ENCODE results near the gene EXPH5.

EXPH5 gene

DNA sequence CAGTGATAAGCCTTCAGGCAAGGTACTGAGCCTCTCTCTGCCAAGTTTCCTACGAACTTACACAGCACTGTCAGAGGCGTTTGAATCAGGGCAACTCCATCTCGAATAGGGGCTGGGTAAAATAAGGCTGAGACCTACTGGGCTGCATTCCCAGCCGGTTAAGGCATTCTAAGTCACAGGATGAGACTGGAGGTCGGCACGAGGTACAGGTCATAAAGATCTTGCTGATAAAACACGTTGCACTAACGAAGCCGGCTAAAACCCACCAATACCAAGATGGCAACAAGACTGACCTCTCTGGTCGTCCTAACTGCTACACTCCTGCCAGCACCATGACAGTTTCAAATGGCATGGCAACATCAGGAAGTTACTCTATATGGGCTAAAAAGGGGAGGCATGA, 75.0 kb downstream of the EXPH5 start:
- DNase-seq (ENCODE audit: low read depth in 2 of 2), result no peak

DNA sequence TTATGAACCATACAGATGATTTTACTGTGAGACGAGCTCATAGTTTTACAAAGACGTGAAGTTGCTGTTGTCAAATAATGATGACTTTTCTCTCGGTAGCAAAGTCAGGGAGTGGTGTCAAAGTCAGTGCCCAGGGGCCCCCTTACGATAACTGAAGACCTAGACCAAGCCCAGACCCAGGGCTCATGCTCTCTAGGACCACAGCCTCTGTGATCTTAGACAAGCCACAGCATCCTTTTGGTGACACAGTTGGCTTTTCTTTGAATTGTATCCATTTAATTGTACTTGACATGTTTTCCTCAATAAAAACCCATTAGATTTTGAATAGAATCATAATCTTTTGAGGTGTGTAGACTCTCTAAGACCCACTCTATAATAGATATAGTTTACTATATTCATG, 77.4 kb downstream of the EXPH5 start:
- no peak for DNase-seq (ENCODE audit: low read depth in 2 of 2)

DNA sequence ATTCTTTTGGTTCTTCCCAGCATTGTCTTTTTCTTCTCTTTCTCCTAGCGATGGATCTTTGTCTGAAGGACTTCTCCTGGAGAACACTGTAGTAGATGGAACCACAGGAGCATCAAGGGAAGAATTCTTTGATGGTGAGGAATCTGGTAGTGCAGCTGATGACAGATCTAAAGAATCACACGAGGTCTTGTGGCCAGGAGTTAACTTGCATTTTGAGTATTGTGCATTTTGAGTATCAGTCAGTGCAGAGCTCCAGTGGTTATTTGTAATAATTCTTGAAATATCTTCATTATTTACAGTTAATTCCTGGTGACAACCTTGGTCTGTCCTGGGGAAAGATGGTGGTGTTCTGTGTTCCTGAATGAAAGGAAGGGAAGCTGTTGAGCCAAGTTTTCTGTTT, 80.9 kb downstream of the EXPH5 start:
- DNase-seq (ENCODE audit: low read depth in 2 of 2), result no peak

DNA sequence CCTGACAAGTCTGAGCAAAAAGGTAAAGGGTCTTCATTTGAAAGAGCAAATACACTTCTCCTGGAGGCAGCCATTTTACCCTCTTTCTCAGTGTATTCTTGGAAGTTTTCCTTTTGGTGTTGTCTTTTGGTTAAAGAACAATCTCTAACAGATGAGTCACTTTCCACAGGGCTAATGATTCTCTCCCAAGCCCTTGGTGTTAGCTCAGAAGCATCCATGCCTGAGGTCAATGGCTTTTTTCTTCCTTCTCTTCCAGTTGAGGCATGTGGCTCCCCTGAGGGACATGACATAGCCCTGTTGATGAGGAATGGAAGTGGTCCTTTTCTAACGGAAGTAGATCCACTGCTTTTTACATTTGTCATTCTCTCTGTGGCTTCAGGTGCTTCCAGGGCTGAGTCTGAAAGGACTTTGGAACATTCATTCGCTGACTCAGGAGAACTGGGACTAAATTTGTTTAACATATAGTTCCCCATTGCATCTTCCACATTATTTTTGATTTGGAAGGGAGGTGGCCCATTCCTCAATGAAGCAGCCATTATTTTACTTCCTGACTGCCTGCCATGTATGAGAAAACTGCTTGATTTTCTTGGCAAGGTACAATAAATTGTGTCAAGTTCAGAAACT, 81.6 kb downstream of the EXPH5 start:
- no peak for DNase-seq (ENCODE audit: low read depth in 2 of 2)

DNA sequence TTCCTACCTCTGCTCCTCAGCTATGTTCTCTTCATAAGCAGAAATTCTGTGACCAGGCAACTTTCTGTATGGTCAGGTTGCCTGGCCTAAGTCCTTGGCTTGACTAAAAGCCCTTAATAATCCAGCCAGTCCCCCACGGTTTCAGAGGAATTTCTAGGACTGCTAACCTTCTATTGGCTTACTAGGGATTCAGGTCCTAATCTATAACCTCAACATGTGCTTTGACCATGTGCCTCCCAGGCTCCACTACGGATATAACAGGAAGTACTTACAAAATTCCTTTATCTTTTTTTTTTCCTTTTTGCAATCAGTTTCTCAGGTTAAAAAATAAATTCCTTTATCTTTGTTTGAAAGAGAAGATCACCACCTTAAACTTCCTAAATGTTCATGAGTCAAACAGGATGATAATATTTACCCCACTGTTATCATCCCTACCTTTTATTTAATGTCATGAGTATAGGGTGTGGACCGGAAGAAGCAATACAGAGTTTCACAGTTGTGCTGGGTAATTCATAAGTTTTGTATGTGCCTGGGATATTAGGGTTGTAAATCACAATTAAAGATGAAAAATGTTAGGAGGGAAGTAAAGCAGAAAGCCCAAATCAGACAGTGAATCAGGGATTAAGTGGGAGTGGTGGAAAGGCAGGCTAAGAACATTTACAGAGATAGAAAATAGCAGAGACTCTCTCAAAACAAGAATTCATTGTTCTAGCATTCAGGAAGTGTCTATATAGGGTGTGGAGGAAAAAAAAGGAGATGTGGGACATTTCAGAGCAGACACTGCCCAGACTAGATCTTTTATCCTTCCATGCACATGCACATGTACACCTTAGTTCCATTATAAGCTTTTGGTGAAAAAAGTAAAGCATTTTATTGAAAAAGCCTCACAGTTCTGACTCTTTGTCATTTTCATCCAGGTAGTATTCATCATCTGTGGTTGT, 84.6 kb downstream of the EXPH5 start:
- no peak for DNase-seq (ENCODE audit: low read depth in 2 of 2)

DNA sequence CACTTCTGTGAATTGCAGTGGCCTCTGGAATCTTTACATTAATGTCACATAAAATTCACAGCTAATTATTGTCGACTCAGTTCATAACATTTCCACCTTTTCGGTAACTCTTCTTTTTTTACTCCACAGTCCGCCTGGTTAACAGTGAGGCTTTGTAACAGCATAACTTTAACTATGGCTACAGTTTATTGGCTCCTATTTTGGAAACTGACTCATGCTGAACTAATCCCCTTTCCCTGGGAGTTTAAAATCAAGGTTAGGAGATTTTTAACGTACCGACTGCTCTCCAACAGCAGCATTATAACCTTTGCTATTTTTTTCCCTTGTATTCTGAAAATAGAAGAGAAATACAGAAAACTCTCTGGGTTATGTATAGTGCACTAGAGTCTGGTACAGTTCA, 92.2 kb downstream of the EXPH5 start:
- DNase-seq (ENCODE audit: low read depth in 2 of 2), result no peak

DNA sequence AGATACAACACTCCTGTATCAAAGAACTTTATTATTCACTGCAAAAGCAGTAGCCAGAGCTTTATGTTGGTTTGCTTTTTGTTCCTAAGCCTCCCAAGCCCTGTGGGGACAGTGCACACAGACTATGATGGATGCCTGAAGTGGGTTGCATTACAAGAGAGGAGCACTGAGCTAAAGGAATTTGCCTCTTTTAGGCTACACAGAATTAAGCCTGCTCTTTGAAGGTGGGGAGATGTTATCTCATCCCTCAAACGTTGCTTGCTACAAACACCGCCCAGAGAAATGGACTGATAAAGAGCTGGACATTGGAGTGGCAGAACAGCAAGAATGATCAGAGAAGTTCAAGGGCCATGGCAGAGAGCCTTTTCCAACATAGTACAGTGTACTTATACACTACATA, 92.8 kb downstream of the EXPH5 start:
- DNase-seq (ENCODE audit: low read depth in 2 of 2), result no peak

DNA sequence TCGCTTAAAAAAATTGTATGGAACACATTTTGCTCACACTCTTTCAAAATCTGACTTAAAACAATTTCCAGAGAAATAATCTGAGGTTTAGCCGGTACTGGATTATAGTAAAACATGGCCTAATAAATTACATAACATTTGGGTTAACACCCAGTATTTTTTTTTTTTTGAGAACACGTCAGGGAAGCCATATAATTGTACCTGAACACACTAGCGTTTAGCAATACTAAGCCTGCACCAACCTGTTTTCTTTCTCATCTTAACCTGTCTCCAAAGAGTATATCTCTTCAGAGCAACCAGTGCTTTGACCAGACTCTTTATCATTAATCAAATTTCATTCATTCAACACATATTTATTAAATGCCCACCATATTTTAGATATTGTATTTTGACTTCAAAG, 93.4 kb downstream of the EXPH5 start:
- no peak for DNase-seq (ENCODE audit: low read depth in 2 of 2)

DNA sequence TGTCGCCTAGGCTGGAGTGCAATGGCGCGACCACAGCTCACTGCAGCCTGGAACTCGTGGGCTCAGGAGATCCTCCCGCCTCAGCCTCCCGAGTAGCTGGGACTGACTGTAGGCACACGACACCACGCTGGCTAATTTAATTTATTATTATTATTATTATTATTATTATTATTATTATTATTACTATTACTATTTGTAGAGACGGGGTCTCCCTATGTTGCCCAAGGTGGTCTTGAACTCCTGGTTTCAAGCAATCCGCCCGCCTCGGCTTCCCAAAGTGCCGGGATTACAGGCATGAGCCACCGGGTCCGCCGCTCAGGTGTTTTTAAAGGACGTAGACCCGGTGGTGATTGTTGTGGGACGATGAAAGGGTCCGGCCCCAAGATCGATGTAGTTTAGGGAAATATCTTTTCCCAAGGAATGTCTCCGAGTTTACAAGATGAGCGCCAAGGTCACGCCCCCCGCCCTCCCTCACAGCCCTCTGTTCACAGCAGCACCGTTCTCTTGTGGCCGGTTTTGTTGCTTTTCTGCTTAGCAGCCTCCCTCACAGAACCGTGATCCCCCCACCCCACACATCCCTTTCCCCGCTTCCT, 94.7 kb downstream of the EXPH5 start:
- DNase-seq (ENCODE audit: low read depth in 2 of 2), result no peak

DNA sequence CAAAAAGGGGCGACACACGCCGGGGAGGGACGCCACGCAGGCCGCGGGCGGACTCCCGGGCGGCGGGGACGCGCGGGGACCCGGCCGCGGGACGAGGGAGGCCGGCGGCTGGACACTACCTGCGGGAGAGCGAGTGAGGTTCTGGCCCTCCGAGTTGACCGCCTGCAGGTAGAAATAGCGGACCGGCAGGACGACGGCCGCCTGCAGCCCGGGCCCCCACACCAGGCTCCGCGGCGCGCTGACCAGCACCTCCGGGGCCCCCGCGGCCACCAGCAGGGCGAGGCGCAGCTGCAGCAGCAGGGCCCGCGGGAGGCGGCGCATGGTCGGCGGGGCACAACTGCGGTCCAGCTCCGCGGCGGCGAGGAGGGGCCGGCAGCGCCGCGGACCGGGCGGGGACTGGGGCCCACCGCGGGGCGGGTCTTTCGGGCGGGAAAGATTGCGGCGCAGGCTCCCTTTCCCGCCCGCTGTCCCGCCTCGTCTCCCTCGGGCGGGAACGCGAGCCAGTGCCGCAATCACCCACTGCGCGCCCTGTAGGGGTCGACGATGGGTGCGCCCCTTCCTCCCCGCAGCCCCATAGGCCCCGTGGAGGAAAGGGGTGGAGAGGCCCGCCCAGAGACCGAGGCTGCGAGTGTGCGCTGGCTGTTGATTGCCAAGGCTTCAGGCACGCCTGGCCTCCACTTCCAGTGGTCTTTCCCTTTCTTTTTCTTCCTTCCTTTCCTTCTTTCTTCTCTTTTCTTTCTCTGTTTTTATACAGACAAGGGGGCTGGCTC, 95.3 kb downstream of the EXPH5 start, which contains the start of gene POGLUT3:
POGLUT3 (minus strand) TSS at position 339 of the 770 bp plus-strand sequence; CDS start at position 321, 18 bp downstream.
- DNase-seq (ENCODE audit: low read depth in 2 of 2), result peak; percentile 22 to 37

DNA sequence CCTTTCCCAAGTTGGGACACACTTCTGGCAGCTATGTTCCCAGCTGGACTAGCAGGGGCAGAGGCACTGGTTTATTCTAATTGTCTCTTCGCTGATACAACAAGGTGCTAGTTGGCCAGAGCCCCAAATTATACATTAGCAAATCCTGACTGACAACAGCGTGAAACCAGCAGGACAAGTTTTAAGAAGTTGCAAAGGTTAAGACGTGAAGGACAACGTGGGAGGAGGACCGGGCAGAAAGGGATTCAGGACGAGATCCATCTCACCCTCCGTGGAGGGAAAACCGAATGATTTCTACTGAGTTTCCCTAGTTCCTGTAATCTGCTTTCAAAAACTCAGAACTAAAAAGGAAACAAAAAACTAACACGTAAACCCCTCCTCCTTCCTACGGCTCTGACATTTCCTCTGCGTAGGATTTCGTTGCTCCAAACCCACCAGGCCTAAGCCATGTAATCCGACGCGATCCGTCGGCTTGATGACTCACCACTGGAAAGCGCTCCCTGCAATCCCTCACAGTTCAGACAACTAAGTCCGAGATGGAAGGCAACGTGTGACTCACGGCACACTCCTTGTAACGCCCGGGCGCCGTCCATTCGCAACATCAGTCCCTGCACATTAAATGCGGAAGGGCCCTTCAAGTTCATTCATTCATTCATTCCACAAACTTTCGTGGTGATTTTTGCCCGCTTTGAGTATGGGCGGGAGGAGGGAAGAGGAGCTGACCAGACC, 96.1 kb downstream of the EXPH5 start:
- DNase-seq (ENCODE audit: low read depth in 2 of 2), result peak; percentile 50 to 65

DNA sequence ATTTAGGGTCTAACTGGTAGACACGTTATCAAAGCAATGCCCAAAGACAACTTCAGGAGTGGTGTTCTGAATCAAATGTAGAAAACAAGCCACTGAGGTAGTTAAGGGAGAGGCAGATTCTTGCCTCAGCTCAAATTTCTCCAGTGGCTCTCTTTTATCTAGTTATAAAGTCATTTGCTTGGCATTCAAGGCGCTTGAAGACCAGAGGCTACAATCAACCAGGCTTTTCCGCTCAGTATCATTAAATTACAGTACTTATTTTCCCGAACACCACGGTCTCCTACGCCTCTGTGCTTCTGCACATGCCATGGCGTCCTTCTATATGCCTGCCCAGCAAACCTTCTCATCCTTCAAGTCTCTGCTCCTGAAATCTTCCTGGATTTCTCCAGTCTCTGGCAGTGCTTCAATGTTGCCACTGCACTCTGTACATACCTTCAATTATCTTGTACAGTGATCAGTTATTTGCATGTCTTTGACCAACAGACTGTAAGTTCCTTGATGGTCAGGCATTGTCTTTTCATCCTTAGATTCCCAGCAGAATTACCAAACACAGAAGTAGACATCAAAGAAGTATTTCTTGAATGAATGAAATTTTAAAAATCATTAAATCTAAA, 96.8 kb downstream of the EXPH5 start:
- DNase-seq (ENCODE audit: low read depth in 2 of 2), result no peak

DNA sequence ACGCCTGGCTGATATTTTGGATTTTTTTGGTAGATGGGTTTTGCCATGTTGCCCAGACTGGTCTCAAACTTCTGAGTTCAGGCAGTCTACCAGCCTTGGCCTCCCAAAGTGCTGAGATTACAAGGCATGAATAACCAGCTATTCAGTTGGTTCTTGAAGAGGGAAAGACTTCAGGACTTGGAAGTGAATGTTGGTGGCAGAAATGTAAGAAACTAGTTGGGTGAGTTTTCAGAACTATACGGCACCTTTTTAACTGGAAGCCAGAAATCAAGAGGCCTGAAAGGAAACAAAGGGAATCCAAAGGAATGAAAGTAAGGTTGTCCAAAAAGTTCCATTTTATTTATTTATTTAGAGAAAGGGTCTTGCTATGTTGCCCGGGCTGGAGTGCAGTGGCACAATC, 98.2 kb downstream of the EXPH5 start:
- DNase-seq (ENCODE audit: low read depth in 2 of 2), result no peak

DNA sequence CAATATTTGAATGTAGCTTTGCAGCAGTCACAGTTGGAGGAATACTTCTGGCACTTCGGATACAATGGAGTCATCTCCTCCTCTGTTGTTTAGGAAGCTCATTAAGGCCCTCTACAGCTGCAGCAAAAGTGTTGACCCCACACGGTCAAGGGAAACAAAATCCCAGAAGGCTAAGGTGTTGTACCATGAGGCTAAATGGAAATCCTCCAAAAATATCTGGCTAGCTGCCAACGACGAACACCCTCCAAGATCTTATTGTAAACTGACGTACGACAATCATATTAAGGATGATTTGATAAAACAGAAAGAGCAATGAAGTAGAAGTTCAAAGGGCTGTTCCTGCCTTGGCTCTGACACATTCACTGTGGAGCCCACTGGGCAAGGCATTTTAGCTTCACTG, 99.4 kb downstream of the EXPH5 start:
- no peak for DNase-seq (ENCODE audit: low read depth in 2 of 2)

DNA sequence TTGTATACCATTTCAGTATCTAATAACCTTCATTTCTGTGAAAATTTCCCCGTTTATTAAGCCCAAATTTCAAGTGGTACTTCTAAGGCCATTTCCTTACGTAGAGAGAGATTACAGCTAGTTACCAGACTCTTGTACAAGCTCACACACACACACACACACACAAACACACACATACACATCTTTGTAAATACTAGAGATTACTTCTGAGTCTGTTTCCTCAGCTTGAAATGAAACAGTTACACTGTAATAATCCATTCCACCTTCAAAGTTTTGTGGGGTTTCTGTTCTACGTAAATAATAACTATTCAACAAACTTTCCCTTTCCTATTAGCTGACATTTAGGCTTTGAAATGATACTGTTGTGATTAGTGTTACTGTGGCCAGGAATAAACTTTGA, 101.6 kb downstream of the EXPH5 start:
- no peak for DNase-seq (ENCODE audit: low read depth in 2 of 2)

DNA sequence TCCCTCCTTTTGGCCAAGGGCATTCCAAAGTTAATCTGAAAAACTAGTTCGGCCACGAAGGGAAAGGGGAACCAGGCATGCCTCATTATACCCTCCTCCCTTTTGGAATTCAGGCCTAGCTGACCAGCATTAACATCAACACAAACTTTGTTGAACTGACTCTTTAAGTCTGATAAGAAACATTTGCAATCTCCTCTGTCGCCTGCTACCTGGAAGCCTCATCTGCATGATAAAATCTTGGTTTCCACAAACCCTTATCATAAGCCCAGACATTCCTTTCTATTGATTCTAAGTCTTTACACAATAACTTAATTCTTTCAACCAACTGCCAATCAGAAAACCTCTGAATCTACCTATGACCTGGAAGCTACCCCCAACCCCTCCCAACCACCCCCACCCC, 106.7 kb downstream of the EXPH5 start:
- DNase-seq (ENCODE audit: low read depth in 2 of 2), result no peak

DNA sequence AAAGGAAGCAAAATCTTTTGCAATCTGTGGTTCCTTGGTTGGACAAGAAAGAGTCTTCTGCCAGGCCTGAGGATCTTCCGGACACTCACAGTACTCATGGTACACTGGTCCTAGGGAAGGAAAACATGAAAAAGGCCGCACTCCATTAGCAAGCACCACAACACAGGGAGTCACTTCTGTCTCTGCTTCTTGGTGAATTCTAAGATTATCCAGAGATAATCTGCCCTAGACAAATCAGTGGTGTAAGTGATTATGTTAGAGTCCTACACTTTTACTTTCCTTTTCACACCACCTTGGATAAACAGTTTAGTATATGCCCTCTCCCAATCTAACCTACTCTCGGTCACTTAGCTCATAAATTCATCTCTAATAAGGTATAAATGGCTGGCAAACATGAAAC, 107.2 kb downstream of the EXPH5 start:
- no peak for DNase-seq (ENCODE audit: low read depth in 2 of 2)

DNA sequence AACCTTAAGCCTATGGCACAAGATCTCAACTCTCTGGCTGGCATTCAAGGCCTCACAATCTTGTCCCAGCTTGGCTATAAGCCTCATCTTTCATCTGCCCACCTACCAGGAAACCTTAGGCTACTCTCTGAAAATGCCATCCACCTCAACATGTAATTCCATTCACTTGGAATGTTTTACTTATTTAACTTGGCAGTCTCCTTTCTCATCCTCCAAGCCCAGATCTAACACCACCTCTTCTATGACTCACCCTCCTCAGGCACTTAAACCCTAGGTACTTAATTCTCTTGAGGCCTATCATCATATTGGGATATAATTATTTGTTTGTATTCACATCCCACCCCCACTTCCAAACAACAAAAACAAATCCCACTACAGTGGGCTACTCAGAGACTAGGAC, 110.4 kb downstream of the EXPH5 start:
- DNase-seq (ENCODE audit: low read depth in 2 of 2), result no peak

DNA sequence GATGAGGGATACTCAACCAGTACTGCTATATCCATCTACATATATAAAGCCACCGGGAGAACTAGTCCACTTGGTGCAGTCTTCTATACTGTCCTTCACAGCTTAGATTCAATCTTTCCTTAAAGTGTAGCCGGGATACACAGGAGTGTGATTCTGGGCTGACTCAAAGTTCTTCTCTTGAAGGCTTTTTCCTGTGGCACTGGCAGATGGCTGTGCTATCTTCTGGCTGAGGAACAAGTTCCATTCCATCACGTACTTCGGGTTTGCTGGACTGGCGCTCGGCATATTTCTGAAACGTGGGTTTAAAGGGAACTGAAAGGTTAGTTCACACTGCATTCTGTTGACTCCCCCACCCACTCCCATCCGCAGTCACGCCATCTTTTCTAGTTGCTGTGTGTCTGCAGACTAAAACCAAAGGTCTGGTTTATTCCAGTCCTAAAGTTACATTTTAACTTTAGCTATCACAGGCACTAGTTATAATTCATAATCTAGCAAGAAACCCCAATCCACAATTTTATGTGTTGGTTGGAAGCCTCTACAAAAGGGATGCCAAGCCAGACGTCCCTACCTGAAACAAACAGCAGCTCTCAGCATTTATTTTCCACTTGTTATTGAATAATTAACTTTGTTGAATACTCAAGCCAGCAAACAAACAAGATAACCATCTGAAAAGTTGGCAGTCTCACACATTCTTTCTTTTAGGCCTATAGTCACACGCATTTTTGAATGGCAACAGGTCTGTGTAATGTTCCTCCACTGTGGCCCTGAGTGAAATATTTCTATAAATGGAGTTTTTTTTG, 118.7 kb downstream of the EXPH5 start:
- DNase-seq (ENCODE audit: low read depth in 2 of 2), result no peak

DNA sequence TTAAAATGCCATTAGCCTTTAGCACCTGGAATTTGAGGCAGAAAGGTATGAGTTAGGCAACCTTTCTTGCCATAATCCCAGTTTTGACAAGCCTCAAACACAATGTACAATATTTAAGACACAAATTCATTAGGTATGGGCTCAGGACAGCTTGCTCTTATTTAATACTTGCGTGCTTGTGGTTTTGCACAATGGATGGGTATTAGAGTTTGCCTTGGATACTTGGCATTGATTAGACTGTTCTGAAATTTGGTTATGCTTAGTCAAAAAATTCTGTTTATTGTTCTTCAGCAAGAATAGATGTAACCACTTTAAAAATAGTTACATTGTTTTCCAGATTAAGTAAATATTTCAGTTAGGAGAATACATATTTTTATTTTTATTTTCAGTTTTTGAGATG, 120.9 kb downstream of the EXPH5 start:
- DNase-seq (ENCODE audit: low read depth in 2 of 2), result no peak

All from stimulated activated CD4-positive, alpha-beta T cell treated with anti-CD3 and anti-CD28 coated beads, Interleukin-4, amount 100 ng/mL, for 48 hours (primary cell).